K562 (cell line): ENCODE measurements around the gene CBFA2T3. TPM values are rescaled to one million over a fixed set of nuclear protein-coding genes. Genes with fewer than 3 reads are reported as not detected.

Experiments
- ATF1 ChIP-seq, 2 experiments: fragments of 450-650 bp in 1 of 2; IDR thresholded peaks; 2 replicates each; pipeline ENCODE4 v1.6.1; 2016; ENCODE audit warnings: missing compliant biosample characterization in 1 of 2, missing genetic modification characterization in 1 of 2
- CBFA2T3 ChIP-seq: fragments of 450-650 bp; IDR thresholded peaks from 2 replicates; pipeline ENCODE4 v1.6.1; 2017
- CHD2 ChIP-seq: IDR thresholded peaks from 2 replicates; pipeline ENCODE4 v1.6.1; 2011; ENCODE audit warnings: low read depth, low read length
- HDAC8 ChIP-seq: fragments of 450-650 bp; IDR thresholded peaks from 2 replicates; pipeline ENCODE4 v1.6.1; 2016; ENCODE audit warnings: mild to moderate bottlenecking, missing genetic modification characterization, moderate library complexity, missing compliant biosample characterization
- HMG20A ChIP-seq: fragments of 450-650 bp; formaldehyde crosslinking; conservative IDR thresholded peaks from 2 replicates; pipeline ENCODE4 v1.4.0; 2020; ENCODE audit warnings: mild to moderate bottlenecking, mixed read lengths
- HNRNPK ChIP-seq: fragments of 200-400 bp; formaldehyde crosslinking; IDR thresholded peaks from one replicate; pipeline ENCODE4 v1.6.1; 2018; ENCODE audit warnings: mild to moderate bottlenecking, low read depth, low read length; ENCODE audit not compliant: poor library complexity, severe bottlenecking
- JUN ChIP-seq, 2 experiments: sonication (generic) in 1 of 2; formaldehyde crosslinking in 1 of 2; IDR thresholded peaks; 2 replicates each; pipeline versions ENCODE4 v1.6.1 to v1.8.0; 2012 to 2022; ENCODE audit warnings: borderline replicate concordance in 2 of 2, mild to moderate bottlenecking in 2 of 2, improper control_type of control experiment in 1 of 2, low read depth in 1 of 2, low read length in 1 of 2, missing genetic modification reagents in 1 of 2
- MAX ChIP-seq: sonication (generic); formaldehyde crosslinking; IDR thresholded peaks from 2 replicates; pipeline ENCODE4 v1.9.0; 2022; ENCODE audit warnings: mild to moderate bottlenecking, missing genetic modification reagents
- MAZ ChIP-seq, 2 experiments: fragments of 450-650 bp in 1 of 2; sonication (generic) in 1 of 2; formaldehyde crosslinking; IDR thresholded peaks in 1 of 2; conservative IDR thresholded peaks in 1 of 2; 2 replicates each; pipeline versions ENCODE4 v1.4.0 to v1.5.0; 2020; ENCODE audit warnings: mild to moderate bottlenecking in 1 of 2, missing genetic modification reagents in 1 of 2
- MLLT1 ChIP-seq, 2 experiments: fragments of 450-650 bp; IDR thresholded peaks; 2 replicates each; pipeline ENCODE4 v1.6.1; 2016
- MTA1 ChIP-seq: fragments of 450-650 bp; IDR thresholded peaks from 2 replicates; pipeline ENCODE4 v1.6.1; 2017; ENCODE audit warnings: borderline replicate concordance
- NFATC3 ChIP-seq: fragments of 450-650 bp; IDR thresholded peaks from 2 replicates; pipeline ENCODE4 v1.6.1; 2017; ENCODE audit warnings: mild to moderate bottlenecking
- PPARD ChIP-seq: fragments of 250-450 bp; sonication (Bioruptor Pico); IDR thresholded peaks from 2 replicates; pipeline ENCODE4 v1.8.0; 2022; ENCODE audit warnings: inconsistent platforms, mild to moderate bottlenecking, moderate library complexity
- SREBF2 ChIP-seq: sonication (generic); formaldehyde crosslinking; IDR thresholded peaks from 2 replicates; pipeline ENCODE4 v1.4.0; 2020; ENCODE audit warnings: mild to moderate bottlenecking, missing genetic modification reagents
- TBL1XR1 ChIP-seq, 2 experiments: IDR thresholded peaks; 2 replicates each; pipeline ENCODE4 v1.6.1; 2012; ENCODE audit warnings: improper control_type of control experiment in 2 of 2, low read length in 2 of 2, mild to moderate bottlenecking in 1 of 2
- ZBTB11 ChIP-seq, 3 experiments: fragments of 200-800 bp in 1 of 3; fragments of 250-450 bp in 1 of 3; fragments of 450-650 bp in 1 of 3; sonication (Bioruptor Pico) in 1 of 3; sonication (Bioruptor generic) in 1 of 3; formaldehyde crosslinking in 1 of 3; IDR thresholded peaks; 2 replicates each; pipeline versions ENCODE4 v1.6.1 to v1.8.0; 2016 to 2022; ENCODE audit warnings: mild to moderate bottlenecking in 2 of 3, missing genetic modification characterization in 2 of 3, missing compliant biosample characterization in 1 of 3, moderate library complexity in 1 of 3
- ZNF75A ChIP-seq: fragments of 450-650 bp; formaldehyde crosslinking; IDR thresholded peaks from 2 replicates; pipeline ENCODE4 v1.4.0; 2020; ENCODE audit warnings: mild to moderate bottlenecking
- polyA plus RNA-seq, 8 experiments: library from polyadenylated mRNA; depleted of rRNA in 4 of 8; stranded (reverse) in 5 of 8; unstranded in 3 of 8; fragments of >200 nt; fragmentation: Nextera tagmentation in 2 of 8; fragmentation: Illumina TruSeq in 1 of 8; extraction: Ambion mirVana in 2 of 8; extraction: Trizol in 1 of 8; gene quantifications; 2 replicates each; pipeline versions ENCODE4 v1.2.1 to v1.2.3, GENCODE V29; 2011 to 2014; ENCODE audit warnings: inconsistent platforms in 1 of 8, missing spikeins in 1 of 8
- total RNA-seq, 7 experiments: library from RNA; depleted of rRNA in 6 of 7; stranded (reverse); fragments of >200 nt in 6 of 7; fragmentation: Illumina TruSeq in 2 of 7; extraction: Trizol in 2 of 7; gene quantifications; 2 replicates each; pipeline versions ENCODE4 v1.2.1 to v1.2.3, GENCODE V29; 2011 to 2021; ENCODE audit warnings: low replicate concordance in 1 of 7
- TF ChIP-seq, protein P1 (sequence below): fragments of 450-650 bp; conservative IDR thresholded peaks from 2 replicates; pipeline ENCODE4 v1.6.1; 2016; ENCODE audit warnings: missing genetic modification characterization, low read depth, mild to moderate bottlenecking, missing compliant biosample characterization, moderate library complexity

The CBFA2T3 gene
- total and polyA plus RNA-seq, 9 of the 15 experiments (the other 6 are each of a cell fraction or from before 2014, with no cell fraction given) = 2.3 to 145 (median 6.7) TPM

- no peak for TF ChIP-seq MLLT1 (IDR thresholded peaks at IDR 0.05)
- 0 out of 6 replicates have a peak, but pooled peaks of 1 of the 3 experiments have one; percentile 29 for TF ChIP-seq ZBTB11 (CRISPR knock-in tag; IDR thresholded peaks at IDR 0.05)
- peak; percentile 28; the same call in 1 of the 2 replicates for TF ChIP-seq JUN (IDR thresholded peaks at IDR 0.05; ENCODE audit: borderline replicate concordance, low read depth, low read length)
- TF ChIP-seq JUN (CRISPR knock-in tag; IDR thresholded peaks at IDR 0.05; ENCODE audit: borderline replicate concordance) = no peak
- no peak for TF ChIP-seq TBL1XR1 (IDR thresholded peaks at IDR 0.05; ENCODE audit: low read length in 2 of 2)
- no peak for TF ChIP-seq HDAC8 (tag)
- no peak for TF ChIP-seq NFATC3
- peak in 1 of 2 experiments; percentile 58; a peak in 3 of 4 replicates for TF ChIP-seq MAZ (CRISPR knock-in tag; conservative IDR thresholded peaks at IDR 0.05 in 1 of 2, IDR thresholded peaks at IDR 0.05 in 1 of 2)
- peak; percentile 87 for TF ChIP-seq MAX
- peak; percentile 30; the same call in 1 of the 2 replicates for TF ChIP-seq ATF1 (CRISPR knock-in tag; IDR thresholded peaks at IDR 0.05)
- peak; percentile 82 for TF ChIP-seq ATF1 (tag; IDR thresholded peaks at IDR 0.05)
- TF ChIP-seq CBFA2T3 = peak; percentile 47
- TF ChIP-seq, protein P1, sequence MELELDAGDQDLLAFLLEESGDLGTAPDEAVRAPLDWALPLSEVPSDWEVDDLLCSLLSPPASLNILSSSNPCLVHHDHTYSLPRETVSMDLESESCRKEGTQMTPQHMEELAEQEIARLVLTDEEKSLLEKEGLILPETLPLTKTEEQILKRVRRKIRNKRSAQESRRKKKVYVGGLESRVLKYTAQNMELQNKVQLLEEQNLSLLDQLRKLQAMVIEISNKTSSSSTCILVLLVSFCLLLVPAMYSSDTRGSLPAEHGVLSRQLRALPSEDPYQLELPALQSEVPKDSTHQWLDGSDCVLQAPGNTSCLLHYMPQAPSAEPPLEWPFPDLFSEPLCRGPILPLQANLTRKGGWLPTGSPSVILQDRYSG (tag) = 0 out of 2 replicates have a peak, but pooled peaks have one; percentile 39
- TF ChIP-seq SREBF2 (CRISPR knock-in tag) = no peak
- TF ChIP-seq PPARD (CRISPR knock-in tag) = no peak
- TF ChIP-seq HMG20A (CRISPR knock-in tag) = no peak
- no peak; the same call in 1 of the 2 replicates for TF ChIP-seq MTA1
- TF ChIP-seq CHD2 = no peak
- no peak for TF ChIP-seq HNRNPK
- no peak for TF ChIP-seq ZNF75A (CRISPR knock-in tag)
Measured at GRCh38 chr16:88999457-89000206, 22.6 kb upstream of the CBFA2T3 start (continued).
